Astrocyte (in vitro differentiated cells and primary cell): ENCODE results near the gene GREB1L. TPM values are rescaled to one million over a fixed set of nuclear protein-coding genes. Genes with fewer than 3 reads are reported as not detected.
"Not testable (repeated sequence)": the region's sequence is repeated elsewhere in the genome, so short reads cannot be mapped to it uniquely, and the experiment has no call there.

Source experiments
- DNase-seq: peaks from one replicate; pipeline ENCODE4 v3.0.0-alpha.2; 2010; ENCODE audit warnings: low read depth
- FAIRE-seq: peaks from 2 replicates; lab custom pipeline; 2011; peaks lifted over from hg19 to GRCh38; lab: Jason Lieb, UNC
- H2AFZ ChIP-seq: 2 replicates; pipeline ENCODE4 v1.6.0; 2012; ENCODE audit warnings: low read depth, low read length, inconsistent platforms
- H3K27ac ChIP-seq: 2 replicates; pipeline ENCODE4 v1.5.1; 2011; ENCODE audit warnings: low read depth, low read length, inconsistent platforms
- H3K27me3 ChIP-seq: 2 replicates; pipeline ENCODE4 v1.6.0; 2011; ENCODE audit warnings: low read length, inconsistent platforms; ENCODE audit not compliant: insufficient read depth
- H3K36me3 ChIP-seq: 2 replicates; pipeline ENCODE4 v1.5.1; 2011; ENCODE audit warnings: low read length, inconsistent platforms; ENCODE audit not compliant: insufficient read depth
- H3K4me1 ChIP-seq: 2 replicates; pipeline ENCODE4 v1.5.1; 2011; ENCODE audit warnings: low read length, inconsistent platforms; ENCODE audit not compliant: insufficient read depth
- H3K4me2 ChIP-seq: 2 replicates; pipeline ENCODE4 v1.6.0; 2012; ENCODE audit warnings: low read length, inconsistent platforms
- H3K4me3 ChIP-seq: 2 replicates; pipeline ENCODE4 v1.5.1; 2011; ENCODE audit warnings: low read depth, mild to moderate bottlenecking, low read length, inconsistent platforms; ENCODE audit not compliant: insufficient read depth
- H3K79me2 ChIP-seq: 2 replicates; pipeline ENCODE4 v1.6.0; 2012; ENCODE audit warnings: mild to moderate bottlenecking, low read length, inconsistent platforms; ENCODE audit not compliant: insufficient read depth
- H3K9ac ChIP-seq: 2 replicates; pipeline ENCODE4 v1.6.0; 2012; ENCODE audit warnings: mild to moderate bottlenecking, low read length, inconsistent platforms
- H3K9me3 ChIP-seq: 2 replicates; pipeline ENCODE4 v1.5.1; 2012; ENCODE audit warnings: low read depth, mild to moderate bottlenecking, low read length, inconsistent platforms; ENCODE audit not compliant: insufficient read depth
- H4K20me1 ChIP-seq: 2 replicates; pipeline ENCODE4 v1.6.0; 2012; ENCODE audit warnings: low read length, inconsistent platforms; ENCODE audit not compliant: insufficient read depth
- H3K27ac Mint-ChIP-seq: one replicate; pipeline ENCODE4 v1.8.0; 2021; ENCODE audit warnings: mild to moderate bottlenecking, mixed read lengths; ENCODE audit not compliant: unreplicated experiment
- H3K27me3 Mint-ChIP-seq: one replicate; pipeline ENCODE4 v1.8.0; 2021; ENCODE audit warnings: low read depth, mixed read lengths; ENCODE audit not compliant: unreplicated experiment
- H3K36me3 Mint-ChIP-seq: one replicate; pipeline ENCODE4 v1.8.0; 2021; ENCODE audit warnings: low read depth, mixed read lengths; ENCODE audit not compliant: unreplicated experiment
- H3K4me1 Mint-ChIP-seq: one replicate; pipeline ENCODE4 v1.8.0; 2021; ENCODE audit warnings: low read depth, mixed read lengths; ENCODE audit not compliant: unreplicated experiment
- H3K4me3 Mint-ChIP-seq: one replicate; pipeline ENCODE4 v1.8.0; 2021; ENCODE audit warnings: mild to moderate bottlenecking, moderate library complexity, mixed read lengths; ENCODE audit not compliant: unreplicated experiment
- H3K9me3 Mint-ChIP-seq: one replicate; pipeline ENCODE4 v1.8.0; 2021; ENCODE audit warnings: mild to moderate bottlenecking, mixed read lengths; ENCODE audit not compliant: unreplicated experiment
- CTCF ChIP-seq: IDR thresholded peaks from 2 replicates; pipeline ENCODE4 v1.5.1; 2011; ENCODE audit warnings: low read depth, mild to moderate bottlenecking, inconsistent platforms, low read length, moderate library complexity; ENCODE audit not compliant: insufficient read depth
- EZH2 ChIP-seq: IDR thresholded peaks from 2 replicates; pipeline ENCODE4 v1.6.1; 2012; ENCODE audit warnings: mild to moderate bottlenecking, low read length, inconsistent platforms; ENCODE audit not compliant: insufficient read depth
- total RNA-seq: library from RNA; stranded (reverse); gene quantifications from 2 replicates; pipeline ENCODE4 v1.2.1, GENCODE V29; 2021

Gene GREB1L
- total RNA-seq, 1 donor from 2014 or later: 16.2 TPM

- Mint-ChIP-seq H3K27ac (no peak overlapping the region), H3K27me3 (no peaks in the 10 kb centered on the region), H3K4me3 (no peak overlapping the region), H3K9me3 (no peaks in the 10 kb centered on the region), H3K4me1 (peaks cover 7% of the 10 kb centered on the region), H3K36me3 (no peaks in the 10 kb centered on the region)
- Histone ChIP-seq H3K27ac (no peak overlapping the region), H3K4me2 (no peak overlapping the region), H3K9ac (no peak overlapping the region), H3K9me3 (no peaks in the 10 kb centered on the region), H2AFZ (no peak overlapping the region), H3K27me3 (no peaks in the 10 kb centered on the region), H3K36me3 (no peaks in the 10 kb centered on the region), H4K20me1 (no peaks in the 10 kb centered on the region), H3K4me3 (no peak overlapping the region), H3K79me2 (no peaks in the 10 kb centered on the region), H3K4me1 (no peaks in the 10 kb centered on the region)
- FAIRE-seq: no peak
- DNase-seq: no peak
- no peak for TF ChIP-seq EZH2
- TF ChIP-seq CTCF: no peak
Measured at GRCh38 chr18:21275645-21276044, 33.6 kb downstream of the GREB1L start.

- Histone ChIP-seq H3K4me2 (no peak overlapping the region), H3K79me2 (no peaks in the 10 kb centered on the region), H3K27me3 (no peaks in the 10 kb centered on the region), H3K36me3 (no peaks in the 10 kb centered on the region), H3K9me3 (no peaks in the 10 kb centered on the region), H2AFZ (no peak overlapping the region), H4K20me1 (no peaks in the 10 kb centered on the region), H3K27ac (no peak overlapping the region), H3K9ac (no peak overlapping the region), H3K4me1 (no peaks in the 10 kb centered on the region), H3K4me3 (no peak overlapping the region)
- no peak for TF ChIP-seq CTCF
- no peak for TF ChIP-seq EZH2
- FAIRE-seq (no peak), DNase-seq (no peak)
- no peak overlapping the region for H3K4me3 Mint-ChIP-seq
- H3K4me1 Mint-ChIP-seq: no peaks in the 10 kb centered on the region
- H3K9me3 Mint-ChIP-seq: no peaks in the 10 kb centered on the region
- H3K36me3 Mint-ChIP-seq: no peaks in the 10 kb centered on the region
- no peaks in the 10 kb centered on the region for H3K27me3 Mint-ChIP-seq
- no peak overlapping the region for H3K27ac Mint-ChIP-seq
Measured at GRCh38 chr18:21277578-21277977, 35.5 kb downstream of the GREB1L start.

GRCh38 chr18:21278218-21278617 is 36.2 kb downstream of the GREB1L start:
- H3K36me3 ChIP-seq, H3K27me3 Mint-ChIP-seq, H3K9ac ChIP-seq, FAIRE-seq, H3K79me2 ChIP-seq, H2AFZ ChIP-seq, H3K4me1 Mint-ChIP-seq, H4K20me1 ChIP-seq, H3K27ac Mint-ChIP-seq, H3K9me3 ChIP-seq, H3K9me3 Mint-ChIP-seq, H3K4me3 ChIP-seq, H3K4me2 ChIP-seq, H3K36me3 Mint-ChIP-seq, H3K4me3 Mint-ChIP-seq, H3K4me1 ChIP-seq, H3K27me3 ChIP-seq, H3K27ac ChIP-seq, DNase-seq: not testable (repeated sequence)
